CD4-positive, alpha-beta T cell treated with Interleukin-6 at 100 ng/mL for 8 hours (primary cell): ENCODE measurements around the gene TGFBR1.

Experiments used
- DNase-seq: peaks from one replicate; pipeline ENCODE4 v3.0.0-alpha.2; 2020; ENCODE audit warnings: mixed read lengths, low spot score

The TGFBR1 gene

GRCh38 chr9:99137225-99137624 lies 32.3 kb downstream of the TGFBR1 start:
- no peak for DNase-seq

DNA sequence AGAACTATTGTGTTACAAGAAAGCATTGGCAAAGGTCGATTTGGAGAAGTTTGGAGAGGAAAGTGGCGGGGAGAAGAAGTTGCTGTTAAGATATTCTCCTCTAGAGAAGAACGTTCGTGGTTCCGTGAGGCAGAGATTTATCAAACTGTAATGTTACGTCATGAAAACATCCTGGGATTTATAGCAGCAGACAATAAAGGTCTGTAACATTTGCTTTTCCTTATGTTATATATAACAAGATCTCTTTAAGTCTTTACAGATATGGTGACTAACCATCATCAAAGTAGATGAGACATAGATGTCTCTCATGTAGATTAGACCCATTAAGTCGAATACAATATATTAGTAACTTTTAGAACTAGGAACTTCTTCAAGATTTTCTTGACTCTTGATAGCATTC lies 33.0 kb downstream of the TGFBR1 start:
- no peak for DNase-seq

DNA sequence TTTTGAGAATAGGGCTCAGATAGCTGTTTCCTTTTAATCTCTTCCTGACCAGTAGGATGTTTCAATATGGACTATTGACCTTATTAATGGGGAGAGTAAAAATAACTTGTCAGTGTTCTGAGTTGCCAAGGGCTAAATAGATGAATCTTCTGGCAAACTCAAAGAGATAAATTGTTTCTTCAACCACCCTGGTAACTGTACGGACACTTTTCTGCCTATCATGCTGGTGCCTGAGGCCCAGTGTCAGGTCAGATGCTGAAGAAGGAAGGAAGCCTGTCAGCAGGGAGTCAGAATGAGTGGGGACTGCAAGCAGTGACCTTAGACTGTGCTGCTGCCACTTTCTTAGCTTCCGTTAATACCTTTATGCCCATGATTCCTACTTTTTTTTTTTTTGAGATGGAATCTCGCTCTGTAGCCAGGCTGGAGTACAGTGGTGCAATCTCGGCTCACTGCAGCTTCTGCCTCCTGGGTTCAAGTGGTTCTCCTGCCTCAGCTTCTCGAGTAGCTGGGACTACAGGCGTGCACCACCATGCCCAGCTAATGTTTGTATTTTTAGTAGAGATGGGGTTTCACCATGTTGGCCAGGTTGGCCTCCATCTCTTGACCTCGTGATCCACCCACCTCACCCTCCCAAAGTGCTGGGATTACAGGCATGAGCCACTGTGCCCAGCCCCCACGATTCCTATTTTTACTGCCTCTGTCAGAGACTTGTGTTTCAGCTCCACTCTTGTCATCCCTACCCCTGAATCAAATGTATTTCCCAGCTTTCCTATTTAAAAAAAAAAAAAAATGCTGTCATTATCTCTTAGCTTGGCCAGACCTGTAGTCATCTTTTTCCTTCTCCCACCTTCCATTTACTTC lies 33.7 kb downstream of the TGFBR1 start:
- no peak for DNase-seq

DNA sequence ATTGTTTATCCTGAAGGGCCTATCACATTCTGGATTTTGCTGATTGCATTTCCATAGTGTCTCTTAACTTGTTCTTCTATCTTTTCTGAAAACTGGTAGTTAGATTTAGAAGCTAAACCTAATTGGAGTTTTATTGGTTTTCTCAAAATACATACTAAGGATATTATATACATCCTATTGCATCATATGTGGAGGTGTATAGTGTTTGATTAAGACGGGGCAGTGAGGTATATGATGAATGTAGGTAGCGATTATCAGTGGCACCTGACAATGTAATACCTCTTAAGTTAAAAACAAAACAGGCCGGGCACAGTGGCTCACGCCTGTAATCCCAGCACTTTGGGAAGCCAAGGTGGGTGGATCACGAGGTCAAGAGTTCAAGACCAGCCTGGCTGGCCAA lies 35.0 kb downstream of the TGFBR1 start:
- no peak for DNase-seq

DNA sequence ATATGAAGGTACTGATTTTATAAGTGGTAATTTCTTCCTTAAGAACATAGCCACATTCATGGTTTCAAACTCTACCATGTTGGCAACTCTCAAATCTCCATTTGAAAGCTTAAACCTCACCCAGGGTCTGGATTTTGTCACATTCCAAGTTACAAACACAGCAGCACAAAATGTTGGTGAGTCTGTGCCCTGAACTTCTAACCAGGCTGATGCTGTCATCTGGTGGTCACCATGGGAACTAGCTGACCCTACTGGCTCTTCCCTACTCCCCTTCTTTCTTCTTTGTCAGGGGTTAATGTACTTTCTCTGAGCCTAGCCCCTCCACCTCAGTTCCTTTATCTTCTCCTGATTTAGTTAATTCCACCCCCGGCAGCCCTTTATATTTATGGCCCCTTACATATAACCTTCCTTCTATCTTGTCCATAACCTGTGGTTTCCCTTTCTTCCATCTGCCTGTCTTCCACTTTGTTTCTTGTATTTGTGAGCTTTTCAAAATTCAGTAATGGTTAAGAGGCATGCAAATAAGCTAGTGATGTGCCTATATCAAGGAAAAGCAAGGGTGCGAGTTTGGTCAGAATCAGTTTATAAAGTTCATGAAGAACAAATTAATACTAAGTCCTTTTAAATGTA lies 35.9 kb downstream of the TGFBR1 start:
- DNase-seq, result peak; percentile 54

- no peak for DNase-seq
These were observed 36.9 kb downstream of the TGFBR1 start for GRCh38 chr9:99141849-99142248.

GRCh38 chr9:99142275-99142674 lies 37.4 kb downstream of the TGFBR1 start:
- no peak for DNase-seq

GRCh38 chr9:99143655-99144054 lies 38.7 kb downstream of the TGFBR1 start:
- DNase-seq, result no peak

GRCh38 chr9:99144966-99145365 lies 40.1 kb downstream of the TGFBR1 start:
- DNase-seq, result no peak

GRCh38 chr9:99146574-99146973 lies 41.7 kb downstream of the TGFBR1 start:
- no peak for DNase-seq

GRCh38 chr9:99147177-99147576 lies 42.3 kb downstream of the TGFBR1 start:
- no peak for DNase-seq

DNA sequence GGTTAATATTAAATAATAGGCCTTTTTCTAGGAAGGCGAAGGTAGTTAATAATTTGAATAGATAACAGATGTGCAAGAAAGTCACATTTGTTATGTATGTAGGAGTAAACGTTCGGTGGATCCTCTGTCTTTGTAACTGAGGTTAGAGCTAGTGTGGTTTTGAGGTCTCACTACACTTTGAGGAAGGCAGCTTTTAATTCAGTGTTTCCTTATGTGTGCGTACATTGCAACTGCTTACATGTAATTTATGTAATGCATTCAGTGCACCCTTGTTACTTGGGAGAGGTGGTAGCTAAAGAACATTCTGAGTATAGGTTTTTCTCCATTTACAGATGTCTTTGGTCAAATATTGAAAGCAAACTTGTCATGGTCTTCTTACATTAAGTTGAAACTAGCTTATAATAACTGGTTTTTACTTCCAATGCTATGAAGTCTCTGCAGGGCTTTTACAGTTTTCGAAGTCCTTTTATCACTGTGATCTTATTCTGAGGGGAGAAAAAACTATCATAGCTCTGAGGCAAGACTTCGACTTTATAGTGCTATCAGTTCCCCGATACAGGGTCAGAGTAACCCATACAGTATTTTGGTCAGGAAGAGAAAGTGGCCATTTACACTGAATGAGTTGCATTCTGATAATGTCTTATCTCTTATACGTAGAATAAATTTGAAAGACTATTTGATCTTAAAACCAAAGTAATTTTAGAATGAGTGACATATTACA lies 45.7 kb downstream of the TGFBR1 start:
- peak; percentile 4 for DNase-seq

GRCh38 chr9:99154356-99154755 lies 49.4 kb downstream of the TGFBR1 start:
- DNase-seq, result no peak

GRCh38 chr9:99155736-99156135 lies 50.8 kb downstream of the TGFBR1 start:
- no peak for DNase-seq

DNA sequence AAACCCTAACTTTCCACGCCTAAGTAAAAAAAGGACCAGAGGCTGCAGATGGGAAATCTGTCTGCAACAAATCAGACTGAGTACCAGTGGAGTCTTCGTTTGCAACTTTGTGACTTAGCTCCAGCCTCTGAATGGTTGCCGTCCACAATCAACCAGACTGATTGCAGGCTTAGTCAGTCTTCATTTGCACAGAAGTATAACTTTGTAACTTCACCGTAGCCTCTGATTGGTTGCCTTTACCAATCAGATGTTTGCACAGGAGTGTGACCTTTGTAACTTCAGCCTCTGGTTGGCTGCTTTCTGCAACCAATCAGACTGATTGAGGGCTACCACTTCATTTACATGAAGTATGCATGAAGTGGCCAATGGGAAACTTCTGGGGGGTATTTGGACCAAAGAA lies 53.7 kb downstream of the TGFBR1 start:
- no peak for DNase-seq

DNA sequence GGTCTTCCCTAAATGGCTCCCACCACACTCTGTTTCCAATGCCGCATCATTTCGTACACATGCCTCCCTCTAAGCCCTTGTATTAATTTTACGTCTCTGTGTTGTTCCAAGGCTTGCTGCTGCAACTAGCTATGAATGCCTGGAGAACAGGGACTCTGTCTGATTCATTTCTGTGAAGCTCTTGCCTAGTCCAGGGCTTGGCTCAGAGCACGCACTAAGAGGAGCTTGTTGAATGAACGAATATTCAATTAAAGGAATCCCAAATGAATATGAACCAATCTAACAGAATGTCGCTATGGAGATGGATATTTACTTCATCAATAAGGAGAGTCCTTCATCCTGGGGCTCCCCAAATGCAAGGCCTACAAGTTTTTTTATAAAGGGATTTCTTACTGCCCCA lies 55.3 kb downstream of the TGFBR1 start:
- DNase-seq, result no peak

- peak; percentile 17 for DNase-seq
These were observed 57.9 kb downstream of the TGFBR1 start for GRCh38 chr9:99162759-99163364.

DNA sequence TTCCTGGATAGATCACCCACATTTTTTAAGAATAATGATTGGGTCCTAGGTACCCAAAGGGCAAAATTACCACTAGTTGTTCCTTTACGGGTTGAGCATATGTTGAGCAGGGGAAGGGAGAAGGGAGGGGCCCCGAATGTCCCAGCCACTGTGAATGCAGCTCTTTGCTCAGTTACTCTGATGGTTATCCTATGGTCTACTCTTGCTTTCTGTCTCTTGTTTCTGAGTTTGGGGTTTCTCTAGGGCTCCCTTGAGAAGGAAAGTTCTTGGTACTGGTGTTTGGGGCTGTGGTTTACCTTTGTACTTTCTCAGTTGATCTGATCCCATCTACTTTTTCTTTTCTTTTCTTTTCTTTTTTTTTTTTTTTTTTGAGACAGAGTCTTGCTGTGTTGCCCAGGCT lies 61.2 kb downstream of the TGFBR1 start:
- DNase-seq, result no peak

- no peak for DNase-seq
These were observed 62.2 kb downstream of the TGFBR1 start for GRCh38 chr9:99167119-99167518.

- DNase-seq, result no peak
These were observed 62.8 kb downstream of the TGFBR1 start for GRCh38 chr9:99167694-99168093.

- no peak for DNase-seq
These were observed 64.2 kb downstream of the TGFBR1 start for GRCh38 chr9:99169086-99169485.

DNA sequence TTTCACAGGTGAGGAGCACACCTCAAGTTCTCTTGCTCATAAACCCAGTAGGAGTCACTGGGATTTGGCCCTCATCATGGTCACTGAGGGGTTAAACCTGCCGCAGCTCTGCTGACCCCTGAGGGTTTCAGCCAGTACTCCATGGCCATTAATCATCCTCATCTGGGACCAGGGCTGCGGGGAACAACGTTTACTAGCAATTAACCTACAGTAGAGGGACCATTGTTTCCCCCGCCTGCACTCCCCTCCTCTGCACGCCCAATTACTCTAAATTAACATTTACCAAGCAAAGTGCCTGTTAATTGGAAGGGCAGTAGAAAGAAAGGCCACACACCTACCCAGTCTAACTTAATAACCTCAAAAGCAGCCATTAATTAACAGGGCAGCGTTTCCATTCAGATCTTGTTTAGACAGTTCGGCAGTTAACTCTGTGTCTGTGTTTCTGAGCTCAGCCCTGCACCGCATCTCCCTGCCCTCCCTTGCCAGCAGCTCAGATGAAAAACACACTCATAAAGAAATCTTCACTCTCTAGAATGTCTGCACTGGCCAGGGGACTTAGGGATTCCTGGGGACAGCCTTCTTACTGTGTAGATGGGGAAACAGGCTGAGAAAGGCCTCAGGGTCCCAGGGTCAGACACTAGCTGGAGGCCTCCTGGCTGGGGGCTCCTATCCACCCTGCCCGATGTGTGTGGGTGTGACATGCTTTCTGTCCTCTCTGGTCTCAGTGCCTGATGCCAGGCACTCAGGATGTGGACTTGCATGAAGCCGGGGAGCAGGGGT lies 65.3 kb downstream of the TGFBR1 start:
- no peak for DNase-seq
